ENCODE data around the gene ZNF844.
"Not testable (repeated sequence)": the region's sequence is repeated elsewhere in the genome, so short reads cannot be mapped to it uniquely, and the experiment has no call there.

ZNF844 gene

GRCh38 chr19:12092956-12093355, 28.4 kb downstream of the ZNF844 start:
- DNase-seq = no peak

GRCh38 chr19:12093777-12094176, 29.2 kb downstream of the ZNF844 start:
- DNase-seq = no peak

GRCh38 chr19:12095111-12095790, 30.7 kb downstream of the ZNF844 start:
- no peak for DNase-seq

GRCh38 chr19:12098040-12098439, 33.5 kb downstream of the ZNF844 start:
- no peak for DNase-seq

- DNase-seq = not testable (repeated sequence)
Measured at GRCh38 chr19:12103909-12104308, 39.4 kb downstream of the ZNF844 start.

- no peak for DNase-seq
Measured at GRCh38 chr19:12111176-12111575, 46.6 kb downstream of the ZNF844 start.

- DNase-seq = no peak
Measured at GRCh38 chr19:12111943-12112637, 47.6 kb downstream of the ZNF844 start.

GRCh38 chr19:12112701-12113100, 48.2 kb downstream of the ZNF844 start:
- DNase-seq = no peak

- no peak for DNase-seq
Measured at GRCh38 chr19:12113121-12113520, 48.6 kb downstream of the ZNF844 start.

GRCh38 chr19:12117201-12117970, 52.9 kb downstream of the ZNF844 start:
- DNase-seq = no peak

GRCh38 chr19:12126707-12127106, 62.2 kb downstream of the ZNF844 start:
- DNase-seq = no peak
